WI38 (cell line): ENCODE data around the gene APBA2.

Experiments used
- H3K4me3 ChIP-seq: 2 replicates; pipeline ENCODE4 v1.5.1; 2011; ENCODE audit warnings: low read depth, mild to moderate bottlenecking, control low read depth, low read length
- CTCF ChIP-seq: IDR thresholded peaks from 2 replicates; pipeline ENCODE4 v1.5.1; 2012; ENCODE audit warnings: low read depth, mild to moderate bottlenecking, control low read depth, low read length

APBA2 gene

GRCh38 chr15:29119847-29120246 lies 234.1 kb downstream of the APBA2 start:
- H3K4me3 ChIP-seq = no peak overlapping the region

DNA sequence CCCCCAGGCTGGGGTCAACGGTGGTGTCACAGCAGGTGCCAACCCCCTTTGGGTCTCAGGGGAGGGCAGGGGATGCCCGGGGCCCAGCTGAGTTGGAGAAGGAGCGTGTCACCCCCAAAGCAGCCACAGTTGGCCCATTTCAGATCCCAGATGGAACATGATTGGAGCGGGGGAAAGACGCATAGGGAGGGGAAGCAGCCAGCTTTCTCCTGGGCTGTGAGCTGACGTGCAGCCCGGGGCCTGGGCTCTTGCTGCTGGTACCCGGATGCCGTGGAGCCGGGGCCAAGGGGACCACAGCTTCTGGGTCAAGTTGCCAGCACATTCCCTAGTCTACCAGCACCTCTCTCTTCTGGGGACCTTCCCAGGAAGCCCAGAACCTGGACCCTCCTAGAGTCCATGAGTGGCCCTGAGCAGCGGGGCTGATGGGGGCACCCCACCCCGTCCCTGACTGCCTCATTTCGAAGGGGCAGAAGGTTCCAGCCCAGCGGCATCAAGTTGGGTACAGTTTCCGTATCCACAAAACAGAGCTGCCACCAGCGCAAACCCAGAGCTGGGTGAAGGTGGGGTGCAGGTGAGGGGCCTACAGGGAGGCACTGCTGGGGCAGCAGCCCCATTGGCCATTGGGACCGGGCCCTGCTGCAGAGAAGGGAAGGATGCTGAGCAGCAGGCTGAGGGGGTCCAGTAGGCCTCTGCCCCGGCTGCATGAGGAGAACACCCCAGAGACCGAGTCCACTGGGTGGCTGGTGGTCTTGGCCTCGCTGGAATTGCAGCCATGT lies 235.0 kb downstream of the APBA2 start:
- H3K4me3 ChIP-seq = no peak overlapping the region
- TF ChIP-seq CTCF = no peak

More at GRCh38 chr15:29119847-29120246, 234.1 kb downstream of the APBA2 start:
- TF ChIP-seq CTCF = no peak

DNA sequence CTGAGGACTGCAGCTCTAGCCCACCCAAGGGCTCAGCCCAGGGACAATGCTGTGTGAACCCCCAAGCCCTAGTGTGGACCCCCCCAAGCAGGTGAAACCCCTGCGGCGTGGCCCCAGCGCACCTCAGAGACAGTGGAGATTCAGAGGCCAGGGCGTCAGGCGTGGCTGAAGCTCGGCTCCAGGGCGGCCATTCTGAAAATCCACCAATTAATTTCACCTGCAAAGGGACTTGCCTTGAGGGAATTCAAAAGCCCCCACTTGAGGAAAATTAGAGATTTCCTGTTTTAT lies 235.5 kb downstream of the APBA2 start:
- no peak for TF ChIP-seq CTCF

DNA sequence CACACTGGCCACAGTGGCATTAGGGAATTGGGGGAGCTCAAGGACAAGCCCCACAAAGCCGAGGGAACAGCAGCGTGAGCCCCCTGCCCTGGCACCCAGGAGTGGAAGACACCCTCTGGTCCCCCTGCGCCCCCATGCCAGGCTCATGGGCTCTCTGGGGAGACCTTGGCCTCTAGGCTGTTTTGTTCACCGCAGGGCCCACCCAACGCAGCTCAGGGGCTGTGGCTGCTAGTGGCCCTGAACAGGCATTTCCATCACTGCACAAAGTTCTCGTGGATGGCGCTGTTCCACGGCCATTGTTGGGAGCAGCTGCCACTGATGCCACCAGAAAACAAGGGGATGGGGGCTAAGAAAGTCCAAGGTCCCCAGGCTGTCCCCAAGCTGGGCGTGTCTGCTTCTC lies 236.1 kb downstream of the APBA2 start:
- H3K4me3 ChIP-seq = no peak overlapping the region
- no peak for TF ChIP-seq CTCF

More for the DNA sequence above, 235.5 kb downstream of the APBA2 start:
- no peak overlapping the region for H3K4me3 ChIP-seq

DNA sequence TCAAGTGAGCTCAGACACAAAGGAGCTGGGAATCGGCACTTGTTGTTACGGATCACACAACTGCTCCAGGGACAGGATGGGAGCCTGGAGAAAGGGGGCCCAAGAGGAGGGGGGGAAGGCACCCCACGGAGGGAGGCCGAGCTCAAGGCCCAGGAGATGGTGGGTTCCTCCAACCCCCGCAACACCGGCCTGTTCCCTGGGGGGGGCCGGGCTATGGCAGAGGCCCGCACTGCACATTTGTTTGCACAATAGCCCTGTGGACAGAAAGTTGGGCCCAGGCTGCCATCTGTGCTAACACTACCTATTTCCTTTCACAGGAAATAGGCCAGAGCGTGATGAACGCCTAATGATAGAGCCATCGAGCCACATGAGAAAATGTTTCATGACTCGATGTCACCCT lies 236.7 kb downstream of the APBA2 start:
- no peak overlapping the region for H3K4me3 ChIP-seq
- no peak for TF ChIP-seq CTCF

- TF ChIP-seq CTCF = no peak
- H3K4me3 ChIP-seq = no peak overlapping the region
Measured at GRCh38 chr15:29123171-29123570, 237.4 kb downstream of the APBA2 start.

- TF ChIP-seq CTCF = no peak
- no peak overlapping the region for H3K4me3 ChIP-seq
Measured at GRCh38 chr15:29123991-29124390, 238.2 kb downstream of the APBA2 start.
